Lower lobe of right lung (tissue), 2 donors: ENCODE results near the gene OTOP3. TPM values are rescaled to one million over a fixed set of nuclear protein-coding genes. Genes with fewer than 3 reads are reported as not detected.

Source experiments
- ATAC-seq, 2 donors: fragments of 200-7000 bp; cut with Tn5 transposase; one replicate each; pipeline ENCODE4 v1.9.1; 2020 to 2022; ENCODE audit warnings: mild to moderate bottlenecking in 2 of 2, moderate library complexity in 2 of 2
- DNase-seq: peaks from one replicate; pipeline ENCODE4 v3.0.0-alpha.2; 2020
- H3K27ac ChIP-seq: fragments of 200-600 bp; one replicate; pipeline ENCODE4 v1.8.0; 2022
- H3K27me3 ChIP-seq: fragments of 200-600 bp; one replicate; pipeline ENCODE4 v1.8.0; 2022; ENCODE audit warnings: low read depth
- H3K36me3 ChIP-seq: fragments of 200-600 bp; one replicate; pipeline ENCODE4 v1.8.0; 2022; ENCODE audit warnings: mild to moderate bottlenecking
- H3K4me1 ChIP-seq: fragments of 200-600 bp; one replicate; pipeline ENCODE4 v1.8.0; 2022
- H3K4me3 ChIP-seq: fragments of 200-600 bp; one replicate; pipeline ENCODE4 v1.8.0; 2022; ENCODE audit warnings: mild to moderate bottlenecking
- H3K9me3 ChIP-seq: fragments of 200-600 bp; one replicate; pipeline ENCODE4 v1.8.0; 2022
- CTCF ChIP-seq: fragments of 200-600 bp; IDR thresholded peaks from one replicate; pipeline ENCODE4 v1.8.0; 2022; ENCODE audit warnings: antibody characterized with exemption, mild to moderate bottlenecking
- intact Hi-C: fragments of 100-400 bp; cut with DNase I; formaldehyde crosslinking; loops from one replicate; pipeline ENCODE4 v1.11.0; 2022
- total RNA-seq: library from RNA; stranded (reverse); fragmentation: NEBNext Ultra II Directional; extraction: Animal tissue kit (Norgen Biotek cat#: 25700); gene quantifications from one replicate; pipeline ENCODE4 v1.2.1, GENCODE V29; 2021
- donor health status: DM: no; HTN: yes; CAD: no; lungs with severe emphysema.

OTOP3 gene
- total RNA-seq, 1 donor from 2014 or later: not detected

GRCh38 chr17:74892974-74893911 lies 42.5 kb upstream of the OTOP3 start, which contains the start of gene FADS6:
FADS6 (minus strand) TSS chr17:74893633; CDS start chr17:74893595, 38 bp downstream.
- peaks cover 14% of the 10 kb centered on the region for H3K4me1 ChIP-seq
- no peaks in the 10 kb centered on the region for H3K36me3 ChIP-seq
- H3K4me3 ChIP-seq: peak within 1 kb of the TSS; percentile 30
- TF ChIP-seq CTCF: no peak
- intact Hi-C loops: no loop called here
- no peaks in the 10 kb centered on the region for H3K9me3 ChIP-seq
- H3K27me3 ChIP-seq: peaks cover 70% of the 10 kb centered on the region
- peak; percentile 41 to 46 for ATAC-seq
- DNase-seq: no peak
- H3K27ac ChIP-seq: no peak within 1 kb of the TSS

GRCh38 chr17:74893936-74894671 lies 41.6 kb upstream of the OTOP3 start:
- no peak for TF ChIP-seq CTCF
- intact Hi-C loops: no loop called here
- Histone ChIP-seq H3K27ac (no peak overlapping the region), H3K4me3 (peak overlapping the region; percentile 30), H3K4me1 (peaks cover 14% of the 10 kb centered on the region), H3K9me3 (no peaks in the 10 kb centered on the region), H3K27me3 (peaks cover 61% of the 10 kb centered on the region), H3K36me3 (no peaks in the 10 kb centered on the region)
- ATAC-seq: no peak
- DNase-seq: no peak

GRCh38 chr17:74898376-74898946 lies 37.2 kb upstream of the OTOP3 start:
- TF ChIP-seq CTCF: no peak
- no peaks in the 10 kb centered on the region for H3K36me3 ChIP-seq
- DNase-seq (no peak), ATAC-seq (no peak)
- peaks cover 32% of the 10 kb centered on the region for H3K27me3 ChIP-seq
- peaks cover 3% of the 10 kb centered on the region for H3K4me1 ChIP-seq
- no peak overlapping the region for H3K27ac ChIP-seq
- H3K4me3 ChIP-seq: no peak overlapping the region
- intact Hi-C loops: no loop called here
- no peaks in the 10 kb centered on the region for H3K9me3 ChIP-seq

GRCh38 chr17:74900208-74900607 lies 35.5 kb upstream of the OTOP3 start:
- Histone ChIP-seq H3K27ac (no peak overlapping the region), H3K27me3 (peaks cover 15% of the 10 kb centered on the region), H3K9me3 (no peaks in the 10 kb centered on the region), H3K36me3 (no peaks in the 10 kb centered on the region), H3K4me1 (no peaks in the 10 kb centered on the region), H3K4me3 (no peak overlapping the region)
- DNase-seq (no peak), ATAC-seq (no peak)
- no peak for TF ChIP-seq CTCF
- intact Hi-C loops: no loop called here

GRCh38 chr17:74901353-74902135 lies 34.2 kb upstream of the OTOP3 start:
- no peak for ATAC-seq
- Histone ChIP-seq H3K36me3 (no peaks in the 10 kb centered on the region), H3K4me3 (no peak overlapping the region), H3K9me3 (no peaks in the 10 kb centered on the region), H3K27ac (no peak overlapping the region), H3K4me1 (no peaks in the 10 kb centered on the region), H3K27me3 (peaks cover 3% of the 10 kb centered on the region)
- TF ChIP-seq CTCF: no peak
- intact Hi-C loops: no loop called here
- no peak for DNase-seq
